OCI-LY1 (cell line): ENCODE measurements around the gene TRIM72.

Experiments used
- H2AFZ ChIP-seq: fragments of 200-600 bp; sonication (generic), shearing (Covaris generic); 2 replicates; pipeline ENCODE4 v1.6.0; 2014; ENCODE audit warnings: antibody characterized with exemption, mild to moderate bottlenecking, low read length
- H3F3A ChIP-seq: fragments of 200-600 bp; sonication (generic), shearing (Covaris generic); 2 replicates; pipeline ENCODE4 v1.6.0; 2014; ENCODE audit warnings: mild to moderate bottlenecking, antibody characterized with exemption, low read length, moderate library complexity; ENCODE audit not compliant: insufficient read depth
- H3K27ac ChIP-seq: fragments of 200-600 bp; sonication (generic); 2 replicates; pipeline ENCODE4 v1.5.1; 2014; ENCODE audit warnings: low read length, mixed run types, mild to moderate bottlenecking, low read depth; ENCODE audit not compliant: poor library complexity, severe bottlenecking
- H3K27me3 ChIP-seq: fragments of 200-600 bp; sonication (generic); 2 replicates; pipeline ENCODE4 v1.6.0; 2014; ENCODE audit warnings: antibody characterized with exemption, mild to moderate bottlenecking, low read length, moderate library complexity; ENCODE audit not compliant: insufficient read depth
- H3K36me3 ChIP-seq: fragments of 200-600 bp; sonication (generic); 2 replicates; pipeline ENCODE4 v1.6.1; 2014; ENCODE audit warnings: mild to moderate bottlenecking, antibody characterized with exemption, low read length, moderate library complexity, mixed read lengths; ENCODE audit not compliant: insufficient read depth
- H3K4me1 ChIP-seq: fragments of 200-600 bp; sonication (generic); 2 replicates; pipeline ENCODE4 v1.5.1; 2014; ENCODE audit warnings: mild to moderate bottlenecking, low read length, moderate library complexity; ENCODE audit not compliant: insufficient read depth, severe bottlenecking
- H3K4me2 ChIP-seq: fragments of 200-600 bp; sonication (generic), shearing (Covaris generic); 2 replicates; pipeline ENCODE4 v1.6.1; 2014; ENCODE audit warnings: low read length
- H3K4me3 ChIP-seq: fragments of 200-600 bp; sonication (generic); 2 replicates; pipeline ENCODE4 v1.5.1; 2014; ENCODE audit warnings: low read length, low read depth, mild to moderate bottlenecking, mixed read lengths; ENCODE audit not compliant: poor library complexity, severe bottlenecking
- H3K79me2 ChIP-seq: fragments of 200-600 bp; shearing (Covaris generic); 2 replicates; pipeline ENCODE4 v1.6.1; 2016; ENCODE audit warnings: mixed run types, low read length, mixed read lengths; ENCODE audit not compliant: insufficient read depth
- H3K9ac ChIP-seq: fragments of 200-600 bp; sonication (generic), shearing (Covaris generic); 2 replicates; pipeline ENCODE4 v1.6.1; 2014; ENCODE audit warnings: mild to moderate bottlenecking, low read length, mixed read lengths
- H3K9me2 ChIP-seq: fragments of 200-600 bp; sonication (generic), shearing (Covaris generic); 2 replicates; pipeline ENCODE4 v1.6.1; 2014; ENCODE audit warnings: low read depth, mild to moderate bottlenecking, low read length, mixed read lengths
- H3K9me3 ChIP-seq: fragments of 200-600 bp; shearing (Covaris generic); 2 replicates; pipeline ENCODE4 v1.6.1; 2014; ENCODE audit warnings: low read length, mixed read lengths
- H4K20me1 ChIP-seq: fragments of 200-600 bp; sonication (generic), shearing (Covaris generic); 2 replicates; pipeline ENCODE4 v1.6.0; 2016; ENCODE audit warnings: mild to moderate bottlenecking, low read length; ENCODE audit not compliant: insufficient read depth
- EZH2 ChIP-seq: fragments of 200-600 bp; sonication (generic), shearing (Covaris generic); IDR thresholded peaks from 2 replicates; pipeline ENCODE4 v1.8.0; 2017; ENCODE audit warnings: borderline replicate concordance, mixed run types, mild to moderate bottlenecking, antibody characterized with exemption, low read length, moderate library complexity, mixed read lengths
- TF ChIP-seq, protein P1 (sequence below): fragments of 200-600 bp; sonication (generic), shearing (Covaris generic); IDR thresholded peaks from 2 replicates; pipeline ENCODE4 v1.5.1; 2017; ENCODE audit warnings: mild to moderate bottlenecking, antibody characterized with exemption, low read length, moderate library complexity, mixed read lengths

The TRIM72 gene

DNA sequence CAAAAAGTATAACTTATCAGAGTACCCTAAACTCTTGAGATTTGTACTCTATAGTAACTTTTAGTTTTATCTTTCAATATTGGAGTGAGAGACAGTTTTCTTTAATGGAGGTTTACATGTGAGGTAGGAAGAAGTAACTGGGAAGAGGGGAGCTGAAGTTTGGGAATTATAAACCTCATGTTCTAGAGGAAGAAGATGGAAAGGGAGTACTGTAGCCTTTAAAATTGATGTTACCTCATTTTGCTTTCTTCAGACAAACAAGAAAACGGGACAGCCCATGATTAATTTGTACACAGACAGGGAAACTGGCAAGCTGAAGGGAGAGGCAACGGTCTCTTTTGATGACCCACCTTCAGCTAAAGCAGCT is 24.5 kb upstream of the TRIM72 start:
- H3K4me3 ChIP-seq, result no peak overlapping the region
- TF ChIP-seq EZH2, result no peak
- TF ChIP-seq, protein P1, sequence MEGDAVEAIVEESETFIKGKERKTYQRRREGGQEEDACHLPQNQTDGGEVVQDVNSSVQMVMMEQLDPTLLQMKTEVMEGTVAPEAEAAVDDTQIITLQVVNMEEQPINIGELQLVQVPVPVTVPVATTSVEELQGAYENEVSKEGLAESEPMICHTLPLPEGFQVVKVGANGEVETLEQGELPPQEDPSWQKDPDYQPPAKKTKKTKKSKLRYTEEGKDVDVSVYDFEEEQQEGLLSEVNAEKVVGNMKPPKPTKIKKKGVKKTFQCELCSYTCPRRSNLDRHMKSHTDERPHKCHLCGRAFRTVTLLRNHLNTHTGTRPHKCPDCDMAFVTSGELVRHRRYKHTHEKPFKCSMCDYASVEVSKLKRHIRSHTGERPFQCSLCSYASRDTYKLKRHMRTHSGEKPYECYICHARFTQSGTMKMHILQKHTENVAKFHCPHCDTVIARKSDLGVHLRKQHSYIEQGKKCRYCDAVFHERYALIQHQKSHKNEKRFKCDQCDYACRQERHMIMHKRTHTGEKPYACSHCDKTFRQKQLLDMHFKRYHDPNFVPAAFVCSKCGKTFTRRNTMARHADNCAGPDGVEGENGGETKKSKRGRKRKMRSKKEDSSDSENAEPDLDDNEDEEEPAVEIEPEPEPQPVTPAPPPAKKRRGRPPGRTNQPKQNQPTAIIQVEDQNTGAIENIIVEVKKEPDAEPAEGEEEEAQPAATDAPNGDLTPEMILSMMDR, result no peak
- H3K27ac ChIP-seq, result no peak overlapping the region
- H3K9me3 ChIP-seq, result no peaks in the 10 kb centered on the region
- H3K4me1 ChIP-seq, result no peaks in the 10 kb centered on the region
- H3F3A ChIP-seq, result peaks cover 7% of the 10 kb centered on the region
- H3K36me3 ChIP-seq, result peaks cover 100% of the 10 kb centered on the region
- no peak overlapping the region for H3K4me2 ChIP-seq
- H3K79me2 ChIP-seq, result peaks cover 9% of the 10 kb centered on the region; the same call in 1 of the 2 replicates
- no peaks in the 10 kb centered on the region for H3K9me2 ChIP-seq
- no peak overlapping the region for H3K9ac ChIP-seq
- H2AFZ ChIP-seq, result no peak overlapping the region
- no peaks in the 10 kb centered on the region for H3K27me3 ChIP-seq
- 0 out of 2 replicates have a peak, but pooled peaks cover 2% of the 10 kb centered on the region for H4K20me1 ChIP-seq

DNA sequence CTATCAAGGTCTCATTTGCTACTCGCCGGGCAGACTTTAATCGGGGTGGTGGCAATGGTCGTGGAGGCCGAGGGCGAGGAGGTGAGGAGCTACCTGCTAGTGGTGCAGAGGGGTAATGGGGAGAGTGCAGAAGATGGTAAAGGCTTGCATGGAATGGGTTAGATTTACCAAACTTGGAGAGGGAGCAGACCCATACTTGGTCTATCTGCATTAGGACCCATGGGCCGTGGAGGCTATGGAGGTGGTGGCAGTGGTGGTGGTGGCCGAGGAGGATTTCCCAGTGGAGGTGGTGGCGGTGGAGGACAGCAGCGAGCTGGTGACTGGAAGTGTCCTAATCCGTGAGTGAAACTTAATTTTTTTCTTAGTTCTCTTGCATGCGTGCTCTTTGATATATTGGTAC is 23.9 kb upstream of the TRIM72 start:
- H3K36me3 ChIP-seq, result peaks cover 100% of the 10 kb centered on the region
- no peaks in the 10 kb centered on the region for H3K9me2 ChIP-seq
- peaks cover 9% of the 10 kb centered on the region; the same call in 1 of the 2 replicates for H3K79me2 ChIP-seq
- no peak overlapping the region for H3K4me3 ChIP-seq
- peaks cover 12% of the 10 kb centered on the region for H3F3A ChIP-seq
- no peaks in the 10 kb centered on the region for H3K4me1 ChIP-seq
- H3K27me3 ChIP-seq, result no peaks in the 10 kb centered on the region
- no peak overlapping the region for H3K9ac ChIP-seq
- H4K20me1 ChIP-seq, result peaks cover 2% of the 10 kb centered on the region; the same call in 1 of the 2 replicates
- TF ChIP-seq EZH2, result no peak
- TF ChIP-seq, protein P1, result no peak
- H3K9me3 ChIP-seq, result no peaks in the 10 kb centered on the region
- no peak overlapping the region for H2AFZ ChIP-seq
- H3K4me2 ChIP-seq, result no peak overlapping the region
- no peak overlapping the region for H3K27ac ChIP-seq

DNA sequence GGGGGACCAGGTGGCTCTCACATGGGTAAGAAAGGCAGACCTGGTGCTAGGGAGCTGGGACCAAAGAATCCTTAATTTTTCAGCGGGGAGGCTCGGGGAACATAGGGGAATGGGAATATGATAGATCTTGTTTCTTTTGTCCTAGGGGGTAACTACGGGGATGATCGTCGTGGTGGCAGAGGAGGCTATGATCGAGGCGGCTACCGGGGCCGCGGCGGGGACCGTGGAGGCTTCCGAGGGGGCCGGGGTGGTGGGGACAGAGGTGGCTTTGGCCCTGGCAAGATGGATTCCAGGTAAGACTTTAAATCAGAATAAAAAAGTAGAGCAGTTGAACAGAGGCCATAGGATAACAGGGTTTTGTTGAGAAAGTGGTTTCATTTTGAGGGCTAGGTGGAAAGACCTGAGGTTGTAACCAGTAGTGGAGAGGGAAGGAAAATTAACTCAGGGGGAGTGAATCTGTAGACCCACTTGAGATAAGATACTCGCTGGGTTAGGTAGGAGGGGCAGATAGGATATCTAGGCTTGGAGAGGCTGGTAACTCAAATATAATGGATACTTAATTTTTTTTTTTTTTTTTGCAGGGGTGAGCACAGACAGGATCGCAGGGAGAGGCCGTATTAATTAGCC is 23.0 kb upstream of the TRIM72 start:
- H3K9ac ChIP-seq, result no peak overlapping the region
- H3K79me2 ChIP-seq, result 0 out of 2 replicates have a peak, but pooled peaks cover 4% of the 10 kb centered on the region
- no peaks in the 10 kb centered on the region for H3K4me1 ChIP-seq
- no peak overlapping the region for H3K4me2 ChIP-seq
- H4K20me1 ChIP-seq, result peaks cover 2% of the 10 kb centered on the region; the same call in 1 of the 2 replicates
- no peak overlapping the region for H2AFZ ChIP-seq
- H3K4me3 ChIP-seq, result no peak overlapping the region
- H3F3A ChIP-seq, result peaks cover 12% of the 10 kb centered on the region
- H3K9me3 ChIP-seq, result no peaks in the 10 kb centered on the region
- no peaks in the 10 kb centered on the region for H3K9me2 ChIP-seq
- no peaks in the 10 kb centered on the region for H3K27me3 ChIP-seq
- H3K36me3 ChIP-seq, result peaks cover 100% of the 10 kb centered on the region
- no peak overlapping the region for H3K27ac ChIP-seq
- TF ChIP-seq EZH2, result no peak
- TF ChIP-seq, protein P1, result no peak
